T47D (cell line): Measurements from ENCODE around the gene PLAC1.

Experiments
- DNase-seq, 2 experiments: peaks; one replicate each; pipeline versions ENCODE4 v3.0.0 to v3.0.0-alpha.2; 2011 to 2012; ENCODE audit warnings: low read depth in 1 of 2, low spot score in 1 of 2
- JUND ChIP-seq: IDR thresholded peaks from 2 replicates; pipeline ENCODE4 v1.6.1; 2012; ENCODE audit warnings: low read depth
- in situ Hi-C: cut with HindIII; loops from 2 replicates; pipeline ENCODE4 v1.10.0; 2016; ENCODE audit warnings: low sequenced_read_pairs, low pct_unique_long_range_greater_than_20kb

Gene PLAC1

GRCh38 chrX:134634691-134635090, 23.6 kb downstream of the PLAC1 start:
- in situ Hi-C loops, result no loop called here
- no peak for DNase-seq
- TF ChIP-seq JUND, result no peak

GRCh38 chrX:134633832-134634231, 24.4 kb downstream of the PLAC1 start:
- DNase-seq, result no peak
- no peak for TF ChIP-seq JUND
- in situ Hi-C loops, result no loop called here

- DNase-seq, result no peak
- TF ChIP-seq JUND, result no peak
- in situ Hi-C loops, result no loop called here
These were observed 24.9 kb downstream of the PLAC1 start for GRCh38 chrX:134633394-134633793.

- no peak for TF ChIP-seq JUND
- DNase-seq, result no peak
- in situ Hi-C loops, result no loop called here
These were observed 25.9 kb downstream of the PLAC1 start for GRCh38 chrX:134632355-134632754.

- in situ Hi-C loops, result no loop called here
- TF ChIP-seq JUND, result no peak
- no peak for DNase-seq
These were observed 26.6 kb downstream of the PLAC1 start for GRCh38 chrX:134631426-134632346.

GRCh38 chrX:134628663-134629062, 29.6 kb downstream of the PLAC1 start:
- in situ Hi-C loops, result no loop called here
- TF ChIP-seq JUND, result no peak

GRCh38 chrX:134626434-134626833, 31.8 kb downstream of the PLAC1 start:
- peak; percentile 20; the same call in 1 of the 2 replicates for TF ChIP-seq JUND
- in situ Hi-C loops, result no loop called here
- DNase-seq, result peak; percentile 2 to 82

More at GRCh38 chrX:134628663-134629062, 29.6 kb downstream of the PLAC1 start:
- DNase-seq, result no peak

- in situ Hi-C loops, result no loop called here
- DNase-seq, result no peak
- TF ChIP-seq JUND, result no peak
These were observed 33.0 kb downstream of the PLAC1 start for GRCh38 chrX:134625315-134625718.

GRCh38 chrX:134624046-134624430, 34.2 kb downstream of the PLAC1 start:
- no peak for TF ChIP-seq JUND
- in situ Hi-C loops, result no loop called here
- no peak for DNase-seq

- no peak for TF ChIP-seq JUND
- in situ Hi-C loops, result no loop called here
- peak in 1 of 2 experiments; percentile 15 for DNase-seq
These were observed 34.8 kb downstream of the PLAC1 start for GRCh38 chrX:134623293-134624045.

- no peak for TF ChIP-seq JUND
- in situ Hi-C loops, result no loop called here
These were observed 35.5 kb downstream of the PLAC1 start for GRCh38 chrX:134622813-134623185.

GRCh38 chrX:134622056-134622812, 36.0 kb downstream of the PLAC1 start:
- in situ Hi-C loops, result no loop called here
- TF ChIP-seq JUND, result no peak
- DNase-seq, result no peak

More at GRCh38 chrX:134622813-134623185, 35.5 kb downstream of the PLAC1 start:
- DNase-seq, result peak in 1 of 2 experiments; percentile 46

- in situ Hi-C loops, result no loop called here
- DNase-seq, result no peak
- no peak for TF ChIP-seq JUND
These were observed 38.4 kb downstream of the PLAC1 start for GRCh38 chrX:134619838-134620237.
